HG02588 (cell line): ENCODE measurements around the gene LCP2.
A peak's percentile ranks its signal among the peaks of the same experiment; 100 is the strongest.

ENCODE experiments used
- ATAC-seq: cut with Tn5 transposase; IDR thresholded peaks from one replicate; pipeline ENCODE4 v1.9.1; 2021; ENCODE audit warnings: mild to moderate bottlenecking, moderate library complexity; ENCODE audit not compliant: unreplicated experiment

Gene LCP2

DNA sequence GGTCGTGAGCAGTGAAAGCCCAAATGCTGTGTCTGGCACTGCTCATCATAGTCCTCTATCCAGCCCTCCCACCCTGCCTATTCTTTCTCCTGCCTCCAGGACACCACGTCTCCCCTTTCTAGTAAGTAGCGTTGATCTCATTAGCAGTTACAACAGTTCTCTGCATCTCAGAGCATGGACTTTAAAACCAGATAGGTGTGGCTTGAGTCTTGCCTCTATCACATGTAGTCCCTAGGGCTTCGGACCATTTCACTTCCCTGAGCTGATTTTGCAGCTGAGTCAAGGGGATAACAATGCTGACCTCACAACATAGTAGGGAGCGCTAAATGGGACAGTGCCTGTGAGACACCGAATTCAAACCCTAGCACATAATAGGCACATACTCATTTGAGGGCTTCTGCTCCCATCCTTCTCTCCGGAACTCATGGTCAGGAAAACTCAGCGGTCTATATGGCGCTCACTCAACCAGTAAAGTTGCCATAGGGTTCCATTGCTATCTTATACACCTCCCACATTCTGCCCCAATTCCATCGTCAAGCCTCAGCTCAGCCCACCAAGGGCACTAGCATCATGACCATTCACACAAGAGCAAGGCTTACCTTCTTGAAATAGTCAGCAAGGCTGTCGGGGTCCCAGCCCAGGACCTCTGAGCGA, 515 bp downstream of the LCP2 start:
- ATAC-seq: peak; percentile 47

DNA sequence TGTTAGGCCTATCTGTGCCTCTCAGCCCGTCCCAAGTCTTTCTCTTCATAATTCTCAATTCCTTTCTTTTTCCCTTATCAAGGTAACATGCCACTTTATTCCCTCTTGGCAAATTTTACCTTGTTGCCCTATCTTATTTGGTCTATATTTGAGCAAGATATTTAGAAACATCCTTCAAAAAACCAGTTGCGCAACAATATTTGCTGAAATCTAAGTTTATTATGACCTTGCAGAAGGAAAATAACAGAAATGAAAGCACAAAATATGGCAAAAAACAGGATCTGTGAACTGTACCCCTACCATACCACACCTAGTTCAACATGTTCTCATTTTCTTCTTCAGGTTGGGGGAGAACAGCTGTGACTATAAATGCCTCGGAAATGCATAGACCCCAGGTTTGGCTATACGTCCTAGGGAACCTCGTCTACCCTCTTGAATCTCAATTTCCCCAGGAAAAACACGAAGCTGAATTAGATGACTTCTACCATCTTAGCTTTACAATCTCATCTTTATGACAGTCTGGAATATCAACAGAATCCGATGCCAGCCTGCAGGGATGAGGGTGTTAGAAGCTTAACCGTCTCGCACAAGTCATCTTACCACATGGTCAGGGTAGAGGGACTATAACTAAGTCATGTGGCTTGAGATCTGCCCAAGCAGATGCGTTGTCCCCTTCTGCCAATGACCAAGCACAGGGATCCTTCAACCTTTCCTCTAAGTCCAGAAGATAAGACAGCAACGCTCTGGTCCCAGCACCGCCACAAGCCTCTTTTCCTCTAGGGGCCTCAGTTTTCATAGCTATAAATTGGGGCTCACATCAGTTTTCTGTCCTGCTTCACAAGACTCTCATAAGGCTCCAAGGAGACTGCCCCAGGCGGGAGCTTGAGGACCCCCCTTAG, 1.3 kb downstream of the LCP2 start:
- no peak for ATAC-seq

DNA sequence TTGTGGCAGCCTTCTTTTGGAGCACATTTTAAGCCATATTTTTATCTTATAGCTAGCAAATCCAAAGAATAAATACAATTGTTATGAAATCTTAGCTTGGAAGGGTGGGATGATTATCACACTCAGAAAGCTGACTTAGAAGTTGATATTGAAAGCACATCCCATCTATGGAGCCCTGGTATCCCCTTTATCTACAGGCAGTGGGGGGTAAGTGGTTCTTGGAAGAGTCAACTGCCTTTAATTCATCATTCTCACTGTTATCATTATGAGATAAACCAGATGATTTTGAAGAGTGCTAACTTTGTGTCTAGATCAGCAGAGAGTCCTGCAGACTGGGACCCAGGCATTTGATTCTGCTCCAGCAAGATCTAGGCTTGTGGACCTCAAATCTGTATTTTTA, 3.0 kb downstream of the LCP2 start:
- no peak for ATAC-seq

DNA sequence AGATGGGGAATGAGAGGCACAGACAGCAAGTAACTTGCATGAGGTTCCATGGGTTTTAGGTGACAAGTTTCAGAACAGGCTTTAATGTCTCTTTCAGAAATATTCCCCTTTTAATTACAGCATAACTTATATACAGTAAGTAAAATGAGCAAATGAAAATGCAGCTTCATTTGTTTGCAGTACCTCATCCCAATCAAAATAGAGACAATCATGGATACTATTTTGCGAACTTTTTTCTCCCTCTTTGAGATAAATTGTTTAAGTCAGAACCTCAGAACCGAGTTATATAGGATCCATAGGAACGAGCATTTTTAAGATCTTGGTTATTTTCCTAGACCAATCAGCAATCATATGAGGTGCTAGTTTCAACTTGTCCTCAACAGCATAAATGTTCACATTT, 3.5 kb downstream of the LCP2 start:
- ATAC-seq: no peak

DNA sequence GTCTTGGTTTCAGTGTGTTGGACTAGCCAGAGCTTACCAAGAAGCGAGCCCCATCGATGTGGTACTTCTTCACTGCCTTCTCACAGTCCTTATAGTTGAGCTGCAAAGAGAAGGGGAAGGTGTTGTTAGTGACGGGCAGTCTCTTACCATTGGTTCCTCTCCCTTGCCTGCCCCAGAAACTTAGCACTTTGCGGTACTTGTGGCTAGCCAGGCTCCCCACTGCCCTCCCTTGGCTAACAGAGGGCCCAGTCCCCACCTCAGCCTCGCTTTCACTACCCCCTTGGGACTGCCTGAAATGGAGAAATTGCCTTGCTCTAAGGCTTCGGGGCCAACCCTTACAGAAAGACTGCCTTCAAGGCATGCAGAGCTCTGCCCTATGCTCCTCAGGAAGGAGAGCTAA, 4.3 kb downstream of the LCP2 start:
- peak; percentile 87 for ATAC-seq

DNA sequence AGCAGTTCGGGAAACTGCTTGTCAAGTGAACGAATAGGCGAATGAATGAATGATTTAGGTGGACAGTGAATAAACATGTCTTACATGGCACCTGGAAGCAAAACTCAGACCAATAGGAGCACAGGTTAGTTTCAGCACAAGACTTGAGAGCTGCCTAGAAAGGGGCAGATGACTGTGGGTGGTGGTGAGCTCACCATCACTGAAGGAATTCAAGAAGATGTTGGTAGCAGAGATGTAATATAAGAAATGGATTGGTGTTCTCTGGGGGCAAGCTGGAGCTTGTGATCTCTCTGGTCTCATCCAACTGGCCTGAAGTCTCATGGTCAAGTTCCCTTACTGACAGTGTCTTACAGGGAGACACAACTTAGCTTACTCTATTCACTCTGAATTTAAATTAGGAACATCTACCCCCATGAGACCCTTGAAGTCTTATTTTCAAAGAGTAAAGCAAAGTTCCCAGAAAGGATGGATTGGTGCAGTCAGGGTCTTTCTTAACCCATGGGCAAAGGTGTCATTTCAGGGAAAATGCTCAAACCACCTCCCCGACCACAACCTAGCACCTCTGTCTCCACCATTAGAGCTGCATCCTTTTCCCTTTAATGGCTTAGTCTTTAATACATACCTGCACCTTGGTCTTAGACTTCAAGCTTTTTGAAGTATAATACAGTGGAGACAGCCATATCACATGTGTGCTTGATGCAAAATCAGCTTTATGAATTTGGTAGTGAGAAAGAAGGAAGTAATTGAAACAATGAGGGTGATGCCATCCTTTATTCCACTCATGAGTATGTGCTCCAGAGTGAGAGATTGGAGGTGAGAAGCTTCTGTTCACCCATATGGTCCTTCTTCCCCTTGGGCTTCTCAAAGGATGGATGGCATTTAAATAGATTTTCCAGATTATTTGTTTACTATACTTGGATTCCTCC, 5.1 kb downstream of the LCP2 start:
- no peak for ATAC-seq

DNA sequence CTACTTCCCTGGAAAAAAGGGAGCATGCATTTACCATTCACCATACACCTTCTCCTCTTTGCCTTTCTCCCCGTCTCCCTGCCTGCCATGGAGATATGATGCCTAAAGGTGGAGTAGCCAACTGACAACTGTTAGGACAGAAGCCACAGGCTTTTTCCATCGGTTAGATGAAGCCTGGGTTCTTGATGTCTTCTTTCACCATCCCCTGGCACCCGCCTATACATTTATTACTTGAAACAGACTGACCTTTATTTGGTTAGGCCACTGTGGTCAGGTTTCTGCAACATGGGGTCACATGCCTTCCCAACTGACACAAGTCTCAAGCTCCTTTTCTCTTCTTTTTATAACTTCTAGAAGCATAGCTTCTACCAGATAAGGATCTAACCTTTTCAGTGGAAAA, 7.1 kb downstream of the LCP2 start:
- no peak for ATAC-seq

DNA sequence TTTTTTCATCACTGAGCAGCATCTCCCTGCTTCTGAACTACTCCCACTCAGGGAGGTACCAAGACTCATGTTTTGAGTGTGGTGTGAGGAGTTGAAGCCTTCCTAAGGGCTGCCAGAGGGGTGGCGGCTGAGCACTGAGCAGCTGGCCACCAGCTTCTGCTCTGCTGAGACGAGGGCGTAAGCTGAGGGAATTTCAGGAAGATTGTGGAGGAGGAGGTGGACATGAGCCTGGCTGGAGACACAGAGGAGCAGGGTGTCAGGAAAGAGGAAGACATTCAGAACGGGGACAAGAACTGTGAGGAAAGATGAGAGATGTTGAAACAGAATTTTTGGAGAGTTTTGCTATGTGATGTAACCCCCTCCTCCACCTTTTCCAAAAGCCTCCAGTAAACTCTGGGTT, 7.8 kb downstream of the LCP2 start:
- ATAC-seq: no peak

DNA sequence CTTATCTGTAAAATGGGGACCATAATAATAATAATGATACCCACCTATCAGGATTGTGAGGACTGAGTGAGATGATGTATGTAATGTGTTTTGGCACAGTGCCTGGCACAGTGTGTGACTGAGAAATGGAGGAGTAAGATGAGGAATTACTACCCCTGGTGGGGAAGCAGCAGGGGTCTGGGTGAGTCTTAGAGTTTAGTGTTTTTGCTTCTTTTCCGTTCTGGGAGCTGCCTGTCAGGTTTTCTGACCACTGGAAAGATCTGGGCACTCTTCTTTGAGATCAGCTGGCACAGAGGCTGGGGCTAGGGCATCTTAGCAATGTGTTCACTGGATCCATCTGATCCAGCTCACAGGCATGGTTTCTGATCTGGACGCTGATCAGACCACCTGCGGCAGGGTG, 8.5 kb downstream of the LCP2 start:
- ATAC-seq: no peak

DNA sequence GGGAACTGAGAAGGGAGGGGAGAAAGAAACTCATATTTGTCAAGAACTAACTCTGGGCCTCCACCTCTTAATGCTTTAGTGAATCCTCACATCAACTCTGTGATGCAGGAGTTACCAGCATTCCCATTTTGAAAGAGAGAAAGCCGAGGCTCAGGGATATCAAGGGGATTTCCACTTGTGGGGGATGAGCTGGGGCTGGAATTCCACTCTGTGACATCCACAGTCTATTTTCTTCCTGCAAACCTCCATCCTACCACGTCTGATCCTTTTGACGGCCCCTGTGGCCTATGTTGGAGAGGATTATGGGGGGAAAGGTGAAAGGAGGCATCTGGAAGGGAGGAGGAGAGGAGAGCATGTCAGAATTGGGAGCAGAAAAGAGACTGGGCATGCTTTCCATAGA, 9.0 kb downstream of the LCP2 start:
- ATAC-seq: no peak

DNA sequence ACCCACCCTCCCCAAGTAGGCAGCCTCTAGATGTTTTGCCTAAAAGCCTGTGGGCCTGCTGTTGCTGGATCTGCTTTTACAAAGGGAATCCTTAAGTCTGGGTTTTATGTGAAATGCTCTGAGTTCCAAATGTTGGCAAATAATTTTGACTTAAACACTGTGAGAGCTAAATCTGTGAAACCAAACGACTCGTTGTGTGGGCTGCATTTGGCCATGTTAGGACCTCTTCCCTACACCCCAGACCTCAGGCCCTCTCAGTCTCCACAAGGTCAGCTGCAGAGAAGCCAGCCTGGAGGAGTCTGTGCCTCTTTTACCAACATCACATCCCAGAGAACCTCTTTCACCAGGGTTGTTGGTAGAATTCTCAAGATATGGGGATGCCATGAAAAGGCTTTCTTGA, 9.4 kb downstream of the LCP2 start:
- no peak for ATAC-seq

DNA sequence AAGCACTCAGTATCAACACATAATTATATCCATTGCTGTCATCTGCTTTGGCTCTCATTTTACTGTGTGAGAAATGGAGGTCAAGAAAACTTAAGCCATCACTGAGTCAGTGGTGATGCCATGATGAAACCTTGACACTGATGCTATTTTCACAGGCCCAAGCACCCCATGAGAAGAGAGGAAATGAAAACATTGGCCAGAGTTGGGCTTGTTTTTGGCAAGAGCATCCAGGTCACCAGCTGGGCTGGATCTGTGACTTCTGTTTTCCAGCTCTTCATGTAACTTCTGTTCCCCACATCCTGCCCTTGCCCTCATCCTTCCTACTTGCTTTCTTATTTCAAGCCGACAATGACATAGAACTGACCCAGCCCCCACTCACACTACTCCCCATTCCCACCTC, 10.0 kb downstream of the LCP2 start:
- ATAC-seq: no peak

DNA sequence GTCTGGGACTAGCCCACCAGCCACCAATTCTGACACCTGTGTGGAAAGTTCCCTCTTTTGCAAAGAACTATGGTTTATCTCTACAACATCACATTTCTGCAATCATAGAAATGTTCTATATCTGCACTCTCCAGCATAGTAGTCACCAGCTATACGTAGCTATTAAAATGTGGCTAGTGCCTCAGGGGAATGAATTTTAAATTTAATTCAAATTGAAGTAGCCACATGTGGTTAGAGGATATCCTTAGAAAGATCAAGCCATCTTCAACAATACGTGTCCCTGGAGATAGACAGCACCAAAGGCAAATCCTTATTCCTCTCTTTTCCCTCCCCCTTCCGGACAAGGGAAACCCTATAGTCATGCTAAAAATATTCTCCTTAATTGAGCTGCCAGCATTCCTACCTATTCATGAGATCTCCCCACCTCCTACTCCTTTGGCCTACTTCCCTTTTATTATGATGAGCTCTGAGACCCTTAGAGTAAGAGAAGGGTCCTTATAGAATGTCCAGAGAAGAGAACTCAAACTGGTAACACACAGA, 11.1 kb downstream of the LCP2 start:
- no peak for ATAC-seq

DNA sequence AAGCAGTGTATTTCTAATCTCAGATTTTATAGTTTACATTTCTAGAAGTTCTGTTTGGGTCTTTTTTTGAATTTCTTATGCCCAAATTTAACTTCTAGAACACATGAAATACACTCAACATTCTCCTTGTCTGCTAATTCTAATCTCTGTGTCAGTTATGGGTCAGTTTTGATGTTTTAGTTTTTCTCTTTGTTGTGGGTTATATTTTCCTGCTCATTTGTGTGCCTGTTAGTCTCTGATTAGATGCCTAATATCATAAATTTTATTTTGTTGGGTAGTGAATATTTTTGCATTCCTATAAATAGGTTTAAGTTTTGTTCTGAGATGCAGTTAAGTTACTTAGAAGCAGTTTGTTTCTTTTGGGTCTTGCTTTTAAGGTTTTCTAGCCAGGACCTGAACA, 12.4 kb downstream of the LCP2 start:
- ATAC-seq: no peak

DNA sequence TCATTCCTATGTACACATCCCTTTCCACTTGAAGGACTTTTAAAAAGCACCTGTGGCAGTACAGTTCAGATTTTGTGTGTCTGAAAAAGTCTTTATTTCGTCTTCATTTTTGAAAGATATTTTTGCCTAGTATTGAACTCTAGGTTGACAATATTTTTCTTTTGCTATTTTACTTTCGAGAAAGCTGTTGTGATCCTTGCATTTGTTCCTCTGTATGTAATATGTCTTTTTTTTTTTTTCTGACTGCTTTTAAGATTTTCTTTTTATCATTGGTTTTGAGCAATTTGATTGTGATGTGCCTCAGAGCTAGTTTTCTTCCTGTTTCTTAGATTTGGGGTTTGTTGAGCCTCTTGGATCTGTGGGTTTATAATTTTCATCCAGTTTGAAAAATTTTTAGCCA, 13.3 kb downstream of the LCP2 start:
- ATAC-seq: no peak

DNA sequence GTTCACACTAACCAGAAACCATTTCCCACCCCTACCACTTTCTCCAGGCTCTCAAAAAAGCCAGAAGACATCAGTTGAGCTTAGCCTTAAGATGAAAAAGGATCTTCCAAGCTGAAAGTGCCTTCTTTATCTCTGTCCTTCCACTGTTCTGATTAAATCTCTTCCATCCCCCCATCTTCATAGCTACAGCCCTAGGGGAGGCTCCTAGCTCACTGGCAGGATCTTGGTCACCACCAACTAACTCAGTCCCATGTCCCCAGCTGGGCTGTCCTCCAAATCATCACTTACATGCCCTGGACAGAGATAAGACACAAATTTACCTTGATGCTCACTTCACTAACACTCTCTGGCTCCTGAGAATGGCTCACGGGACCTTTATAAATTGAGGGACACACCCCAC, 14.3 kb downstream of the LCP2 start:
- ATAC-seq: no peak

DNA sequence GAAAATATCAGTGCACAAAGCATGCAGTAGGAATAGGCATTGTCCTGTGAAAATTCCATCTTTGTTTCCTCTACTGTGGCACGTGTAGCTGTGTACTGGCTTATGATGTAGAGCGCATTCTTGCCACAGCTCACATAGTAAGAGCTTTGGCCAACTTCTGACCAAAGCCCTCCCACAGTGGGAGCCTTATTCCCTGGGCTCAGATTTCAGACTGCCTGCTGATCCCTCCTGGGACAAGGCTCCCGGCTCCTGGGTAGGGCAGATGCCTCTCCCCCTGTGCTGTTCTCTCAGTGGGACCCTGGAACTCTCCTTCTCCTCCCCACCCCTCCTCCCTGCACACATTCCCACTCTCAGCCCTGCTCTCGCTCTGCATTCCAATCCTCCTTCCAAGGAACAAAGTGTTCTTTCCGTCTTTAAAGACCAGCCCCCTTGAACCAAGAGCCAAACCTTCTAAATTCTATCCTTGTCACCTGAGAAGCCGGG, 17.5 kb downstream of the LCP2 start:
- no peak for ATAC-seq

DNA sequence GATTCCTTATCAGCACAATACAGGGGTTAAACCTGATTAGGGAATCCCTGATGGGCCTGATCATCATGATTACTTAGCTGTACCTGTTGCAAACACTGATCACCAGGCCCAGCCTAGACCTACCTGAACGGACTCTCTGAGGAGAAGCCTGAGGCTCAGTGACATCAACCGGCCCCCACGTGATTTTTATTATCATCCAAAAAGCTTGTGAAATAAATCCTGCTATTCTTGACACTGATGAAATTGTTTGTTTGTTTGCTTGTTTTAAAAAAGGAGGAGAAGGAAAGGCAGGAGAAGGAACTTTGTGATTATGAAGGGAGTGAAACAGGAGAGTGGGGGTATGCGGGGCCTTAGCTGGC, 18.1 kb downstream of the LCP2 start:
- no peak for ATAC-seq

DNA sequence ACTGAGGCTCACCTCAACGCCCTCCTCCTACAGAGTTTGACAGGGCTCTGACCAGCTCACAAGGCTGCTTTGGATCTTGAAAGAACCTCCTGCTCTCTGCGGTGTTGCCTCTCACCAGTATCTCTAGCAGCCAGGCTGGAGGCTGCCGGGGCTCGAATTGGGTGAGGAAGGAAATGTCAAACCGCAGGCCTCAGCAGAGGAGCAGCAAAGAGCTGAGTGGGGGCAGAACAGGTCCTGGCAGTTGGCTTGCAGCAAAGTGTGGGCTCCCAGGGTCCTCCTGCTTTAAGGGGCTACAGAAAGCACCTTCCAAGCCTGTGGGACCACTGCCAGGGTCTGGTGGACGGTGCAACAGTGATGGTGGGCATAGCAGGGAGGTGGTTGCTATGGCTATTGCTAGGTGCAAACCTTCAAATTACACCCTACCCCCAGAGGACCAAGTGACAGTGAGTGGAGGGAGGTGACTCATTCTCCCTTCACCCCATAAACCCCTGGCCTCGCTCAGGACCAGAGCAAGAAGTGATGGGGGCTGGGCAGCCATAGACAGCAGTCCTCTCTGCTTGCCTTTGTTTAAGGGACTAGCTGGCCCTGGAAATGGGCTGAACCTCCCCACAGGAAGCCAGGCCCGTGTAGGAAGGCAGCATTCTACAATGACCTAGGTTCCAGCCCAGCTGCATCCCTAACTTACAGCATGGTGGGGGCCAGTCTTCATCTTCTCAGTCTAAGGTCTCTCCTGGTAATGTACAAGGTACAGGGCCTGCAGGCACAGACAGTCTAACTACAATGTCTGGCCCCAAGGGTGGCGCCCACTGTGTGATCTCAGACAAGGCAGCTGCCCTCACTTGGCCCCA, 18.7 kb downstream of the LCP2 start:
- peak; percentile 89 for ATAC-seq

DNA sequence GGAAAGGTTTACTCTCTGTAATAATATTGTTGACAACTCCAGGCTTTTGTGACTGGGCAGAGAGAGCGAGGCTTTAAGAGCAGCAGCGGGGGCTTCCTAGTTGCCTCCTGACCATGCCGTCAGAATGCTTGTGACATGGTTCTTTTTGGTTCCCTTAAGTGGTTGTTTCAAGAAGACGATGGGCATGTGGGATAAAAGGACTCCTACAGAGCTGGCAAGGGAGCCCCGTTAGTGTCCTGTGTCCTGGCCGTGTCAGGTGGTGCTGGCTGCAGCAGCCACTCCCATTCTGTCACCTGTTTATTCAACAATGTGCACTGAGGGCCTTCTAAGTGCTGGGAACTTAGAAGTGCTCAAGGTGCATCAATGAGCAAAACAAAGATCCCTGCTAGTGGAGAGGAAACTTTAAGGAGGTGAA, 19.7 kb downstream of the LCP2 start:
- no peak for ATAC-seq
